Natural killer cell (primary cell): Measurements from ENCODE around the gene GUSB. TPM values are rescaled to one million over a fixed set of nuclear protein-coding genes. Genes with fewer than 3 reads are reported as not detected.

ENCODE experiments used
- ATAC-seq, 3 donors: fragments of 150-1000 bp in 2 of 3; fragments of 200-7000 bp in 1 of 3; cut with Tn5 transposase; 1 replicate in 1 of 3; 2 replicates in 2 of 3; pipeline ENCODE4 v1.10.0; 2021; ENCODE audit warnings: mild to moderate bottlenecking in 2 of 3, moderate library complexity in 2 of 3
- DNase-seq, 2 donors: peaks; one replicate each; pipeline versions ENCODE4 v3.0.0 to v3.0.0-alpha.2; 2013 to 2021; ENCODE audit warnings: mixed read lengths in 1 of 2
- H3K27ac ChIP-seq: one replicate; pipeline ENCODE4 v1.5.1; 2013; ENCODE audit warnings: mild to moderate bottlenecking, low read length
- H3K27me3 ChIP-seq: one replicate; pipeline ENCODE4 v1.6.1; 2013; ENCODE audit warnings: low read length; ENCODE audit not compliant: control insufficient read depth, insufficient read depth
- H3K36me3 ChIP-seq: one replicate; pipeline ENCODE4 v1.6.1; 2013; ENCODE audit warnings: low read length; ENCODE audit not compliant: control insufficient read depth, insufficient read depth
- H3K4me1 ChIP-seq: one replicate; pipeline ENCODE4 v1.6.1; 2013; ENCODE audit warnings: low read length; ENCODE audit not compliant: control insufficient read depth, insufficient read depth
- H3K4me3 ChIP-seq: one replicate; pipeline ENCODE4 v1.5.1; 2013; ENCODE audit warnings: low read length
- H3K9me3 ChIP-seq: one replicate; pipeline ENCODE4 v1.6.1; 2013; ENCODE audit warnings: low read length; ENCODE audit not compliant: control insufficient read depth, insufficient read depth
- H3K27ac Mint-ChIP-seq, 2 donors: one replicate each; pipeline ENCODE4 v1.8.0; 2022; ENCODE audit warnings: mild to moderate bottlenecking in 2 of 2, mixed read lengths in 2 of 2, moderate library complexity in 1 of 2
- H3K27me3 Mint-ChIP-seq, 2 donors: one replicate each; pipeline ENCODE4 v1.8.0; 2022; ENCODE audit warnings: low read depth in 2 of 2, mixed read lengths in 2 of 2
- H3K36me3 Mint-ChIP-seq: one replicate; pipeline ENCODE4 v1.8.0; 2022; ENCODE audit warnings: mixed read lengths
- H3K4me1 Mint-ChIP-seq, 2 donors: one replicate each; pipeline ENCODE4 v1.8.0; 2022; ENCODE audit warnings: mixed read lengths in 2 of 2
- H3K4me3 Mint-ChIP-seq: one replicate; pipeline ENCODE4 v1.8.0; 2022; ENCODE audit warnings: mild to moderate bottlenecking, moderate library complexity, mixed read lengths
- H3K9me3 Mint-ChIP-seq, 2 donors: one replicate each; pipeline ENCODE4 v1.8.0; 2022; ENCODE audit warnings: mixed read lengths in 2 of 2
- WGBS: methylation state at CpG from one replicate; pipeline ENCODE4 v1.1.7; 2013; ENCODE audit warnings: missing lambda C conversion rate; ENCODE audit not compliant: insufficient coverage; 5-methylcytosine and 5-hydroxymethylcytosine counted together
- intact Hi-C: fragments of 100-400 bp; cut with micrococcal nuclease; formaldehyde crosslinking; loops from one replicate; pipeline ENCODE4 v1.14.2; 2022
- total RNA-seq, 4 donors: library from RNA; stranded (reverse); fragments of 120-200 nt in 1 of 4; gene quantifications; one replicate each; pipeline versions ENCODE4 v1.2.3 to v1.2.4, GENCODE V29; 2013 to 2022
- TF ChIP-seq, protein P1 (sequence below): fragments of 200-600 bp; IDR thresholded peaks from one replicate; pipeline ENCODE4 v1.8.0; 2022; ENCODE audit warnings: antibody characterized with exemption

Gene GUSB
- total RNA-seq, 3 donors from 2014 or later (not counting 1 experiment from before 2014, with no cell fraction given) = 68.8 to 94.5 (median 85.7) TPM

DNA sequence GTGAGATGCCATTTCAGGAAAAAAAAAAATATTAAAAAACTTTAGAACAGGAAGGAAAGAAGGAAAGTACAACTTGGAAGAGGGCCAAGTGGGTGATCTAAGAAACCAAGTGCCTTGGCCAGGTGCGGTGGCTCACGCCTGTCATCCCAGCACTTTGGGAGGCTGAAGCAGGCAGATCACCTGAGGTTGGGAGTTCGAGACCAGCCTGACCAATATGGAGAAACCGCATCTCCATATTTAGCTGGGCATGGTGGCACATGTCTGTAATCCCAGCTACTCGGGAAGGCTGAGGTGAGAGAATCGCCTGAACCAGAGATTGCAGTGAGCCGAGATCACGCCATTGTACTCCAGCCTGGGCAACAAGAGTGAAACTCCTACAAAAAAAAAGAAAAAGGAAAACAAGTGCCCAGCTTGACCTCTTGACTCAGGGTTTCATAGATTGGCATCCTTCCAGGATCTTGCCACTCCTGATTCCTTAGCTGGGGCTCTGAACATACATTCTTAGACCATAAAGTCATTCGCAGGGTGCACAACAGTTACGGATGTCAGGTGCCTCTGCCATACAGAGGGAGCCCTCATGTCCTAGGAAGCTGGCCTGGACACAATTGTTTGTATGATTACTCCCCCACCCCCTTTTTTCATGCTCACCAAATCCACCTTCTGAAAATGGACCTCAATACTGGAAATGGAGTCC, 2.1 kb upstream of the GUSB start:
- H3K27ac ChIP-seq = no peak overlapping the region
- Mint-ChIP-seq H3K4me3 (no peak overlapping the region), H3K27ac (no peak overlapping the region), H3K27me3 (no peaks in the 10 kb centered on the region), H3K9me3 (no peaks in the 10 kb centered on the region), H3K36me3 (no peaks in the 10 kb centered on the region), H3K4me1 (peaks cover 6 to 10% of the 10 kb centered on the region in 2 donors)
- TF ChIP-seq, protein P1, sequence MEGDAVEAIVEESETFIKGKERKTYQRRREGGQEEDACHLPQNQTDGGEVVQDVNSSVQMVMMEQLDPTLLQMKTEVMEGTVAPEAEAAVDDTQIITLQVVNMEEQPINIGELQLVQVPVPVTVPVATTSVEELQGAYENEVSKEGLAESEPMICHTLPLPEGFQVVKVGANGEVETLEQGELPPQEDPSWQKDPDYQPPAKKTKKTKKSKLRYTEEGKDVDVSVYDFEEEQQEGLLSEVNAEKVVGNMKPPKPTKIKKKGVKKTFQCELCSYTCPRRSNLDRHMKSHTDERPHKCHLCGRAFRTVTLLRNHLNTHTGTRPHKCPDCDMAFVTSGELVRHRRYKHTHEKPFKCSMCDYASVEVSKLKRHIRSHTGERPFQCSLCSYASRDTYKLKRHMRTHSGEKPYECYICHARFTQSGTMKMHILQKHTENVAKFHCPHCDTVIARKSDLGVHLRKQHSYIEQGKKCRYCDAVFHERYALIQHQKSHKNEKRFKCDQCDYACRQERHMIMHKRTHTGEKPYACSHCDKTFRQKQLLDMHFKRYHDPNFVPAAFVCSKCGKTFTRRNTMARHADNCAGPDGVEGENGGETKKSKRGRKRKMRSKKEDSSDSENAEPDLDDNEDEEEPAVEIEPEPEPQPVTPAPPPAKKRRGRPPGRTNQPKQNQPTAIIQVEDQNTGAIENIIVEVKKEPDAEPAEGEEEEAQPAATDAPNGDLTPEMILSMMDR = no peak
- H3K27me3 ChIP-seq = no peaks in the 10 kb centered on the region
- peaks cover 24% of the 10 kb centered on the region for H3K4me1 ChIP-seq
- H3K4me3 ChIP-seq = no peak overlapping the region
- DNase-seq (no peak), ATAC-seq (no peak)
- H3K9me3 ChIP-seq = no peaks in the 10 kb centered on the region
- peaks cover 5% of the 10 kb centered on the region for H3K36me3 ChIP-seq
- intact Hi-C loops = loop anchor here (5.0 kb wide), 1 partner anchor 508 kb away; no protein-coding TSS in a partner anchor
- WGBS = 94% methylated on average over 10 of the region's 10 CpGs

DNA sequence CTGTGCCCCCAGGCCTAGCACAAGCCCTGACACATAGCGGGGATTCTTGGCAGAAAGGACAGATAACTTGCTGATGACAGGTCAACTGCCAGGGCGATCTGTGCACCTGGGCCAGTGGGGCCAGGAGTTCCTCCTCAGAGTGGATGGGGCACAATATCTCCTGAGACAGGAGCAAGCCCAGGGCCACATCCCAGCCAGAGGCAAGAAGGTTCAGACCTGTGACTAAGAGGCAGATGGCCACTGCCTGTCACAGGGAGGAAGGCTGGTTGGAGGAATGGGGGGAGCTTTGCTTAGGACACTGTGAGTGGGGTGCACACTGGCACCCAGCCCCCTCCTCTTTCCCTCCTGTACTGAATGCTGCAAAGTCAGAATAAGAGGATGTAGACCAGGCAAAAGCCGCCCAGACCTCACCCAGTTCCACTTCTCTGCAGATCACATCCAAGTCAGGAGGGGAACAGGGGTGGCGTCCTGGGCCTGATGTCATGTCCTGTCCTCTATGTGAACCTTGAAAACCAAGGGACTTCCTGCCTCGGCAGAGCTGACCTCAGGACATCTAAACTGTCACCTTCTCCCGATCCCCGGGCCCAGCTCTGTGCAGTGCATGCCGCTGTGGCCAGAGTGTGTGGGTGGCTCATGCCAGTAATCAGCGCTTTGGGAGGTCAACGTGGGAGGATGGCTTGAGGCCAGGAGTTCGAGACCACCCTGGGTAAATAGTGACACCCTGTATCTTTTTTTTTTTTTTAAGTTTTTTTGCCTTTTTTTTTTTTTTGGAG, 1.3 kb downstream of the GUSB start:
- WGBS = 20% methylated on average over 11 of the region's 11 CpGs
- TF ChIP-seq, protein P1 = no peak
- H3K4me3 Mint-ChIP-seq = peak overlapping the region; percentile 87
- H3K4me1 Mint-ChIP-seq = peaks cover 6 to 10% of the 10 kb centered on the region in 2 donors
- no peaks in the 10 kb centered on the region for H3K9me3 Mint-ChIP-seq
- Histone ChIP-seq H3K4me3 (peak overlapping the region; percentile 90), H3K27me3 (no peaks in the 10 kb centered on the region), H3K27ac (peak overlapping the region; percentile 75), H3K36me3 (peaks cover 12% of the 10 kb centered on the region), H3K4me1 (peaks cover 24% of the 10 kb centered on the region), H3K9me3 (no peaks in the 10 kb centered on the region)
- H3K27ac Mint-ChIP-seq = peak overlapping the region; percentile 88 to 94
- peak; percentile 73 to 74 for DNase-seq
- no peaks in the 10 kb centered on the region for H3K36me3 Mint-ChIP-seq
- peak; percentile 80 to 89 (median 83) for ATAC-seq
- H3K27me3 Mint-ChIP-seq = no peaks in the 10 kb centered on the region
- intact Hi-C loops = loop anchor here (1.0 to 5.0 kb wide), 3 partner anchors 53 to 512 kb away; no protein-coding TSS in a partner anchor

DNA sequence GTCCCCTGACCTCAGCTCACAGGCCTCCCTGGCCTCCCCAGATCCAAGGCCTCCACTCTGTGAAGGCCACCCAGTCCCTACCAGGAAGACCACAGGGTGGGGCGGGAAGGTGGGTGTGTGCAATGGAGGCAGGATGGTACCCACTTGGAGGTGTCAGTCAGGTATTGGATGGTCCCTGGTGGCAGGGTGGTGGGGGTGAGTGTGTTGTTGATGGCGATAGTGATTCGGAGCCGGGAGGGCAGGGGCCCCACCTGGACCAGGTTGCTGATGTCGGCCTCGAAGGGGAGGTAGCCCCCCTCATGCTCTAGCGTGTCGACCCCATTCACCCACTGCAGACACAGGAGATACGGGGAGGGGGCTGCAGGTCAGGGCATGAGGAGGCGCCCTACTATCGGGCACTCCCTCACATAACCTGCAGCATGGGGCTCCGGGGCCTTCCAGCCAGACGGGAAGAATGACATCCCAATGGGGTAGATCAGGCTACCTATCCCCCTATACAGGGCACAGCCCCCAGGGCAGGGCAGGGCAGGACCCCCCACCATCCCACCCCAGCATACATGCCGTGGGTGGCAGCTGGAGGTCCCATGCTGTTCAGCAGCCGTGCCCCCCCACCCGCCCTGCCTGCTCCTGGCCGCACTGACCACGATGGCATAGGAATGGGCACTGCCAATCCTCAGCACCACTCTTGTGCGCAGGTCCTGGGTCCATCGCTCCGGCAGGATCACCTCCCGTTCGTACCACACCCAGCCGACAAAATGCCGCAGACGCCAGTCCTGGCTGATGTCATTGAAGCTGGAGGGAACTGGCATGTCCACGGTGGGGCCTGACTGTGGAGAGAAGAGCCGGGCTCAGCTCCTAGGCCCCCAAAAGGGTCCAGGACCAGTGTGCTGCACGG, 2.2 kb downstream of the GUSB start:
- Mint-ChIP-seq H3K36me3 (no peaks in the 10 kb centered on the region), H3K4me3 (no peak overlapping the region), H3K27ac (peak overlapping the region; percentile 88 to 94), H3K9me3 (no peaks in the 10 kb centered on the region), H3K27me3 (no peaks in the 10 kb centered on the region), H3K4me1 (peaks cover 6 to 10% of the 10 kb centered on the region in 2 donors)
- peaks cover 16% of the 10 kb centered on the region for H3K36me3 ChIP-seq
- TF ChIP-seq, protein P1 = no peak
- H3K4me1 ChIP-seq = peaks cover 24% of the 10 kb centered on the region
- H3K27ac ChIP-seq = peak overlapping the region; percentile 75
- H3K9me3 ChIP-seq = no peaks in the 10 kb centered on the region
- no peaks in the 10 kb centered on the region for H3K27me3 ChIP-seq
- ATAC-seq (no peak), DNase-seq (peak in 1 of 2 donors; percentile 19)
- WGBS = 95% methylated on average over 29 of the region's 29 CpGs
- H3K4me3 ChIP-seq = no peak overlapping the region
- intact Hi-C loops = loop anchor here (1.0 to 5.0 kb wide), 3 partner anchors 53 to 512 kb away; no protein-coding TSS in a partner anchor
